LHCN-M2 (cell line): ENCODE data around the gene TENM4. TPM values are rescaled to one million over a fixed set of nuclear protein-coding genes. Genes with fewer than 3 reads are reported as not detected.

Experiments used
- DNase-seq: peaks from one replicate; pipeline ENCODE4 v3.0.0-alpha.2; 2012; ENCODE audit warnings: low read depth
- total RNA-seq: library from RNA; depleted of rRNA; stranded (reverse); fragments of >200 nt; gene quantifications from 2 replicates; pipeline ENCODE4 v1.2.3, GENCODE V29; 2014

TENM4 gene
- total RNA-seq, 1 experiment from 2014 or later = 0.06 TPM

- no peak for DNase-seq
These were observed 380.5 kb downstream of the TENM4 start for GRCh38 chr11:79060081-79060953.

- no peak for DNase-seq
These were observed 381.7 kb downstream of the TENM4 start for GRCh38 chr11:79059141-79059540.

GRCh38 chr11:79055856-79056631 lies 384.8 kb downstream of the TENM4 start:
- no peak for DNase-seq

- DNase-seq = no peak
These were observed 386.2 kb downstream of the TENM4 start for GRCh38 chr11:79054636-79055035.

GRCh38 chr11:79052544-79052943 lies 388.3 kb downstream of the TENM4 start:
- DNase-seq = no peak

GRCh38 chr11:79050786-79051185 lies 390.0 kb downstream of the TENM4 start:
- no peak for DNase-seq

- DNase-seq = no peak
These were observed 391.1 kb downstream of the TENM4 start for GRCh38 chr11:79049741-79050179.

GRCh38 chr11:79047980-79048379 lies 392.9 kb downstream of the TENM4 start:
- no peak for DNase-seq

GRCh38 chr11:79047321-79047720 lies 393.5 kb downstream of the TENM4 start:
- no peak for DNase-seq

GRCh38 chr11:79046366-79046765 lies 394.5 kb downstream of the TENM4 start:
- DNase-seq = no peak

- DNase-seq = no peak
These were observed 395.0 kb downstream of the TENM4 start for GRCh38 chr11:79045800-79046304.

- no peak for DNase-seq
These were observed 395.6 kb downstream of the TENM4 start for GRCh38 chr11:79045018-79045799.

GRCh38 chr11:79044201-79044600 lies 396.6 kb downstream of the TENM4 start:
- DNase-seq = no peak

- DNase-seq = no peak
These were observed 397.1 kb downstream of the TENM4 start for GRCh38 chr11:79043726-79044125.

GRCh38 chr11:79042824-79043223 lies 398.0 kb downstream of the TENM4 start:
- DNase-seq = no peak

GRCh38 chr11:79040348-79040747 lies 400.5 kb downstream of the TENM4 start:
- no peak for DNase-seq

- DNase-seq = peak; percentile 1
These were observed 401.7 kb downstream of the TENM4 start for GRCh38 chr11:79039122-79039521.

- no peak for DNase-seq
These were observed 404.9 kb downstream of the TENM4 start for GRCh38 chr11:79035881-79036280.

GRCh38 chr11:79033833-79034232 lies 407.0 kb downstream of the TENM4 start:
- DNase-seq = no peak

- no peak for DNase-seq
These were observed 410.4 kb downstream of the TENM4 start for GRCh38 chr11:79030448-79030847.

GRCh38 chr11:79028225-79028624 lies 412.6 kb downstream of the TENM4 start:
- DNase-seq = no peak
